ENCODE data around the gene EIF3B. TPM values are rescaled to one million over a fixed set of nuclear protein-coding genes. Genes with fewer than 3 reads are reported as not detected.
"Not testable (repeated sequence)": the region's sequence is repeated elsewhere in the genome, so short reads cannot be mapped to it uniquely, and the experiment has no call there.

Gene EIF3B
- polyA plus RNA-seq, 1 donor, result 120 TPM

DNA sequence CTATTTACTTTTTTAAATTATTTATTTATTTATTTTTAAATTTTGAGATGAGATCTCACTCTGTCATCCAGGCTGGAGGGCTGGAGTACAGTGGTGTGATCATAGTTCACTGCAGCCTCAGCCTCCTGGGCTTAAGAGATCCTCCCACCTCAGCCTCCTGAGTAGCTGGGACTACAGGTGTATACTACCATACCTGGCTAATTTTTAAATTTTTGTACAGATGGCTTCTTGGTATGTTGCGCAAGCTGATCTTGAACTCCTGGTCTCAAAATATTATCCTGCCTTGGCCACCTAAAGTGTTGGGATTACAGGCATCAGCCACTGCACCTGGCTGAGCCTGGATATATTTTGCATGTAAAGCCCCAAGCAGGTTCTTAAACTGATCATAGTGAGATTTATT lies 56.4 kb downstream of the EIF3B start:
- Histone ChIP-seq H3K4me1 (ENCODE audit: control insufficient read depth, insufficient read depth, low read length) (peaks cover 5% of the 10 kb centered on the region), H3K9me3 (ENCODE audit: control insufficient read depth, low read depth, low read length) (no peaks in the 10 kb centered on the region), H3K27me3 (ENCODE audit: control insufficient read depth, insufficient read depth, low read length) (no peaks in the 10 kb centered on the region), H3K36me3 (ENCODE audit: control insufficient read depth, insufficient read depth, low read length) (no peaks in the 10 kb centered on the region), H3K4me3 (ENCODE audit: low read length) (no peak overlapping the region), H3K27ac (ENCODE audit: low read length) (no peak overlapping the region)
- no CpG with 5 or more reads among the region's 1 CpG for WGBS (ENCODE audit: insufficient coverage, low lambda C conversion rate)
- no peak for DNase-seq

DNA sequence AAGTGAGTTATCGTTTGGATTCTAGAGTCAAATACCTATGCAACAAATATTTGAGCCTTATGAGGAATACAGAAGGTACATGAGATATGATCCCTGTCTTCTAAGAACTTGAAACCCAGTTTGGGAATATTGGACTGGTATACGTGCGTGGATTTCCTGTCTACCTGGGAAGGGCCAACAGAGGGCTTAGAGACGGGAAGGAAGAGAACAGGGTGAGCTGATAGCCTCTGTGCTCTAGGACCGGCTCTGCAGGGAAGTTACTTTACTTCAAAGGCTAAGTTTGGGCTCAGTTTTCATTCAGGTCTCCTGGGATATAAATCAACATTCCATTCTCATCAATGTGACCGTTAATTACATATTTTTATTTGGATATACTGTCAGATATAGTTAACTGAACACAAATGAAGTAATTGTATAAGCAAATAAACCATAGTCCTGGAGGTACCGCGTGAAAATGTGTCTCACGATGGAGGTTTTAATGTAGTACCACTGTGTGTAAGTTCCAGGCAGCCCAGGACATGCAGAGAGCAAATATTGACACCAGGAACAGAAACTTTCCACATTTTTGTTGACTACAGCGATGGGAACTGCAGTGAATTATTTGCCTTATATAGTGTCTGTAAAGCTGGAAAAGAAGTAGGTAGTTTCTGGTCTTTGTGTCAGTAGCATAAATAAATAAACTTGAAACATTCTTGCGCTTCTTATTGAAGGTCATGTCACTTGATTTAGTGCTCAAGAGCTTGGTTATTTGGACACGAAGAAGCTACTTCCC lies 57.4 kb downstream of the EIF3B start:
- H3K9me3 ChIP-seq (ENCODE audit: control insufficient read depth, low read depth, low read length), result no peaks in the 10 kb centered on the region

DNA sequence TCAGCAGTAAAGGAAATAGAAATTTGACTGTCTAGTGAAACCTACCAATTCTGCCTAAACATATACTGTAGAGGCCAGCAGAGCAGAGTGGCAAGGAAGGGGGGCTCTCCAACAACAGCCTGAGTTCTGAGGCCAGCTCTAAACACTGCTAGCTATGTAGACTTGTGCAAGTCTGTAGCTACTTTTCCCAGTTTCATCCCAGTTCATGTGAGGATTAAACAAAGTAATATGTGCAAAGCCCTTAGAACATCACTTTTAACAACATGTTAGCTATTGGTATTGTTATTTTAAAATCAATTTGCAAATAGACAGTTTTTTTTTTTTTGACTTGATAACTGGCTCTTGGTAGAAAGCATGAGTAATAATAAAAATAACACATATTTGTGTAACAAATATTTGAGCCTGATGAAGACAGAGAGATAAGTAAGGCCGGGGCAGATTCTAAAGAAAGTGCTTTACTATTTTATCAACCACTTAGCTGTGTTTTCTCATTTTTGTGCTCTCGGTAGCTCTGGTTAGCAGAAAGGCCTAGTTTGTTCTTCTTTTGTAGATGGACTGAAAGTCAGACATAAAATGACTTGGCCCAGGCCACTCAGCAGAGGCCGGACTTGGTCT lies 58.1 kb downstream of the EIF3B start:
- Histone ChIP-seq H3K36me3 (ENCODE audit: control insufficient read depth, insufficient read depth, low read length) (no peaks in the 10 kb centered on the region), H3K27ac (ENCODE audit: low read length) (no peak overlapping the region), H3K4me3 (ENCODE audit: low read length) (no peak overlapping the region), H3K27me3 (ENCODE audit: control insufficient read depth, insufficient read depth, low read length) (no peaks in the 10 kb centered on the region), H3K4me1 (ENCODE audit: control insufficient read depth, insufficient read depth, low read length) (peaks cover 5% of the 10 kb centered on the region), H3K9me3 (ENCODE audit: control insufficient read depth, low read depth, low read length) (no peaks in the 10 kb centered on the region)
- no peak for DNase-seq
- WGBS (ENCODE audit: insufficient coverage, low lambda C conversion rate), result no CpG with 5 or more reads among the region's 3 CpGs

More for the DNA sequence above, 57.4 kb downstream of the EIF3B start:
- H3K4me3 ChIP-seq (ENCODE audit: low read length), result no peak overlapping the region
- DNase-seq, result no peak
- H3K27me3 ChIP-seq (ENCODE audit: control insufficient read depth, insufficient read depth, low read length), result no peaks in the 10 kb centered on the region
- H3K36me3 ChIP-seq (ENCODE audit: control insufficient read depth, insufficient read depth, low read length), result no peaks in the 10 kb centered on the region
- H3K4me1 ChIP-seq (ENCODE audit: control insufficient read depth, insufficient read depth, low read length), result peaks cover 5% of the 10 kb centered on the region
- H3K27ac ChIP-seq (ENCODE audit: low read length), result no peak overlapping the region
- WGBS (ENCODE audit: insufficient coverage, low lambda C conversion rate), result 28% methylated on average over 5 of the region's 12 CpGs

DNA sequence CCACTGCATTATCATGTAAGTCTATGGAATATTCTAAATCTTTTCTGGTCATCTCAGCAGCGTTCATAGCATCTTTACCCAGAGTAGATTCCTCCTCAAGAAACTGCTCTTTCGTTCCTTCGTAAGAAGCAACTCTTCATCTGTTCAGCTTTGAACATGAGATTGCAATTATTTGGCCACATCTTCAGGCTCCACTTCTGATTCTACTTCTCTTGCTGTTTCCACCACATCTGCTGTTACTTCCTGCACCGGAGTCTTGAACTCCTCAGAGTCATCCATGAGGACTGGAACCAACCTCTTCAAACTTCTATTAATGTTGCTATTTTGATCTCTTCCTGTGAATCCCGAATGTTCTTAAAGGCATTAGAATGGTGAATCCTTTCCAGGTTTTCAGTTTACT lies 61.4 kb downstream of the EIF3B start:
- 86% methylated on average over 3 of the region's 5 CpGs for WGBS (ENCODE audit: insufficient coverage, low lambda C conversion rate)
- Histone ChIP-seq H3K4me1 (ENCODE audit: control insufficient read depth, insufficient read depth, low read length) (peaks cover 5% of the 10 kb centered on the region), H3K27ac (ENCODE audit: low read length) (no peak overlapping the region), H3K27me3 (ENCODE audit: control insufficient read depth, insufficient read depth, low read length) (no peaks in the 10 kb centered on the region), H3K4me3 (ENCODE audit: low read length) (no peak overlapping the region), H3K36me3 (ENCODE audit: control insufficient read depth, insufficient read depth, low read length) (no peaks in the 10 kb centered on the region), H3K9me3 (ENCODE audit: control insufficient read depth, low read depth, low read length) (no peaks in the 10 kb centered on the region)
- no peak for DNase-seq

DNA sequence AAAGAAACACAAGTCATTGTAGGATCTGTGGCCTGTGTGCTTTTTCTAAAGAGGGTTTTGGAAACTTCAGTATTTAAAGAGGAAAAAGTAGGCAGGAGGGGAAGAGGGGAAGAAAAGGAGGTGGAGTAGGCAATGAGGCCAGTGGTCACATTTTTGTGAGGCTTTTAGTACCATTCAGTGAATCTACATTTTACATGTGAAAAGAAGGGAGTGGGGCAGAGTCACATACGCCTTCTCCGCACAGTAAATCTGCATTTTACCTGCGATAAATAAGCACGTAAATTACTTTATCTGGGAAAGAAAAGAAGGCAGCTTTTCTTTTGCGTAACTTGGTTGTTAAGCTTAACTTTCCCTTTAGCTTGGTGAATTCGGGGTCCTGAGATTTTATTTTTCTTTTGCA lies 62.0 kb downstream of the EIF3B start:
- no peak overlapping the region for H3K27ac ChIP-seq (ENCODE audit: low read length)
- H3K27me3 ChIP-seq (ENCODE audit: control insufficient read depth, insufficient read depth, low read length), result no peaks in the 10 kb centered on the region
- H3K4me3 ChIP-seq (ENCODE audit: low read length), result no peak overlapping the region
- no peaks in the 10 kb centered on the region for H3K9me3 ChIP-seq (ENCODE audit: control insufficient read depth, low read depth, low read length)
- DNase-seq, result no peak
- H3K36me3 ChIP-seq (ENCODE audit: control insufficient read depth, insufficient read depth, low read length), result no peaks in the 10 kb centered on the region
- WGBS (ENCODE audit: insufficient coverage, low lambda C conversion rate), result no CpG with 5 or more reads among the region's 6 CpGs
- H3K4me1 ChIP-seq (ENCODE audit: control insufficient read depth, insufficient read depth, low read length), result peaks cover 5% of the 10 kb centered on the region

DNA sequence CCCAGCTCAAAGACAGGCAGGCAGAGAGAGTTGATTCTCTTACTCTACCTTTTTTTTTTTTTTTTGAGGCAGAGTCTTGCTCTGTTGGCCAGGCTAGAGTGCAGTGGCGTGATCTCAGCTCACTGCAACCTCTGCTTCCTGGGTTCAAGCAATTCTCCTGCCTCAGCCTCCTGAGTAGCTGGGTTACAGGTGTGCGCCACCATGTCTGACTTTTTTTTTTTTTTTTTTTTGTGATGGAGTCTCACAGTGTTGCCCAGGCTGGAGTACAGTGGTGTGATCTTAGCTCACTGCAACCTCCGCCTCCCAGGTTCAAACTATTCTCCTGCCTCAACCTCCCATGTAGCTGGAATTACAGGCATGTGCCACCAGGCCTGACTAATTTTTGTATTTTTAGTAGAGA lies 62.6 kb downstream of the EIF3B start:
- H3K9me3 ChIP-seq (ENCODE audit: control insufficient read depth, low read depth, low read length); H3K4me1 ChIP-seq (ENCODE audit: control insufficient read depth, insufficient read depth, low read length); H3K27ac ChIP-seq (ENCODE audit: low read length); H3K27me3 ChIP-seq (ENCODE audit: control insufficient read depth, insufficient read depth, low read length); H3K4me3 ChIP-seq (ENCODE audit: low read length); H3K36me3 ChIP-seq (ENCODE audit: control insufficient read depth, insufficient read depth, low read length); DNase-seq: not testable (repeated sequence)
- no CpG with 5 or more reads among the region's 3 CpGs for WGBS (ENCODE audit: insufficient coverage, low lambda C conversion rate)

DNA sequence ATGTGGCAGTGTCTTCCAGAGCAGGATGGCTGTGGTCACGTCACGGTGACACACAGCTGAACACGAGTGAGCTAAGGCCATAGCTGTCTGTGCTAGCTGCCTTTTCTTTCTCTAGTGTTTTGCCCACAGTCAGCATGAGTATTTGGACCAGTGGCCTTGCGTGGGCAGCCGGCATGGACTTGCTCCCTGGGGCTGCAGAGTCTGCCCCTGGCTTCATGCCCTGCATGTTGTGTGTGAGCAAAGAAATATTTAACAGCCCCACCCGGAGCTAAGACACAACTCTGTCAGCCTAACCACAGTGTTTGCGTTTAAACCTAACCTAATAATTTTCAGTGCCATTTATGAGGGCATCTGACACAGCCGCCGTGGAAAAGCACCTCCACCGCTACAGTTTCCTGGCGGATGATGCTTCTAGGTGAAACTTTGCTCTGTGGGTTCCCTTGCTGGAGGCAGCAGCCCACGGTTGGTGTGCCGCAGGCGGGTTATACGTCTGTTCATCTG lies 63.4 kb downstream of the EIF3B start:
- no peaks in the 10 kb centered on the region for H3K9me3 ChIP-seq (ENCODE audit: control insufficient read depth, low read depth, low read length)
- H3K27ac ChIP-seq (ENCODE audit: low read length), result no peak overlapping the region
- H3K27me3 ChIP-seq (ENCODE audit: control insufficient read depth, insufficient read depth, low read length), result no peaks in the 10 kb centered on the region
- no CpG with 5 or more reads among the region's 15 CpGs for WGBS (ENCODE audit: insufficient coverage, low lambda C conversion rate)
- H3K36me3 ChIP-seq (ENCODE audit: control insufficient read depth, insufficient read depth, low read length), result no peaks in the 10 kb centered on the region
- no peaks in the 10 kb centered on the region for H3K4me1 ChIP-seq (ENCODE audit: control insufficient read depth, insufficient read depth, low read length)
- no peak overlapping the region for H3K4me3 ChIP-seq (ENCODE audit: low read length)
- DNase-seq, result no peak

DNA sequence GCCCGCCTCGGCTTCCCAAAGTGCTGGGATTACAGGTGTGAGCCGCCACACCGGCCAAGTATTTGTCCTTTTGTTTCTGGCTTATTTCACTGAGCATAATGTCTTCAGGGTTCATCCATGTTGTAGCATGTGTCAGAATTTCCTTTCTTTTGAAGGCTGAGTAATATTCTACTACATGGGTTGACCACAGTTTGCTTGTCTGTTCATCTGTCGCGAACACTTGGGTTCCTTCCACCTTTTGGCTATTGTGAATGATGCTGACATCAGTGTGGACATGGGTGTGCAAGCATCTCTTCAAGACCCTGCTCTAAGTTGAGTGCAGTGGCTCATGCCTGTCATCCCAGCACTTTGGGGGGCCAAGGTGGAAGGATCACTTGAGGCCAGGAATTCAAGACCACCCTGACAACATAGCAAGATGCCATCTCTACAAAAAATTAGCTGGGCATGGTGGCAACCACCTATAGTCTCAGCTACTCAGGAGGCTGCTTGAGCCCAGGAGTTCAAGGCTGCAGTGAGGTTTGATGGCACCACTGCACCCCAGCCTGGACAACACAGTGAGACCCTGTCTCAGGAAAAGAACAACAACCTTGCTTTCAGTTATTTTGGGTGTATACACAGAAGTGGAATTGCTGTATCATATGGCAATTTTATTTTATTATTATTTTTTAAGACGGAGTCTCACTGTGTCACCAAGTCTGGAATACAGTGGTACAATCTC lies 65.7 kb downstream of the EIF3B start:
- Histone ChIP-seq H3K27ac (ENCODE audit: low read length) (no peak overlapping the region), H3K27me3 (ENCODE audit: control insufficient read depth, insufficient read depth, low read length) (no peaks in the 10 kb centered on the region), H3K36me3 (ENCODE audit: control insufficient read depth, insufficient read depth, low read length) (peaks cover 3% of the 10 kb centered on the region), H3K4me3 (ENCODE audit: low read length) (no peak overlapping the region), H3K4me1 (ENCODE audit: control insufficient read depth, insufficient read depth, low read length) (no peaks in the 10 kb centered on the region), H3K9me3 (ENCODE audit: control insufficient read depth, low read depth, low read length) (no peaks in the 10 kb centered on the region)
- no peak for DNase-seq
- WGBS (ENCODE audit: insufficient coverage, low lambda C conversion rate), result no CpG with 5 or more reads among the region's 7 CpGs

DNA sequence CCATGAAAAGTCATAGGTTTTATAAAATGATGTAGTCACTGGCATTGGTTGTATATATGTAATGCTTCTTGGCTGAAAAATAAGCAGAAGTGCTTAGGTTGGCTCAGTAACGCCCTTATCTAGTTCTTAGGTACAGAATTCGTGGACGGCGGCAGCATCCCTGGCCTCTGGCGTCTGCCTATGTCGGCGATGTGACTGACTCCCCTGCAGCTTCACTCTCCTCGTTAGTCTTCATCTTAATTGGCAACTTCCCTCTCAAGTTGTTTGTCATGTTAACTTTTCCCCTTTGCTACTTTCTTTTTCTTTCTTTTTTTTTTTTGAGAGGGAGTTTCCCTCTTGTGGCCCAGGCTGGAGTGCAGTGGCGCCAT lies 67.3 kb downstream of the EIF3B start:
- H3K27ac ChIP-seq (ENCODE audit: low read length), result no peak overlapping the region
- no peaks in the 10 kb centered on the region for H3K4me1 ChIP-seq (ENCODE audit: control insufficient read depth, insufficient read depth, low read length)
- no CpG with 5 or more reads among the region's 9 CpGs for WGBS (ENCODE audit: insufficient coverage, low lambda C conversion rate)
- H3K36me3 ChIP-seq (ENCODE audit: control insufficient read depth, insufficient read depth, low read length), result peaks cover 3% of the 10 kb centered on the region
- no peak for DNase-seq
- no peak overlapping the region for H3K4me3 ChIP-seq (ENCODE audit: low read length)
- no peaks in the 10 kb centered on the region for H3K9me3 ChIP-seq (ENCODE audit: control insufficient read depth, low read depth, low read length)
- no peaks in the 10 kb centered on the region for H3K27me3 ChIP-seq (ENCODE audit: control insufficient read depth, insufficient read depth, low read length)

DNA sequence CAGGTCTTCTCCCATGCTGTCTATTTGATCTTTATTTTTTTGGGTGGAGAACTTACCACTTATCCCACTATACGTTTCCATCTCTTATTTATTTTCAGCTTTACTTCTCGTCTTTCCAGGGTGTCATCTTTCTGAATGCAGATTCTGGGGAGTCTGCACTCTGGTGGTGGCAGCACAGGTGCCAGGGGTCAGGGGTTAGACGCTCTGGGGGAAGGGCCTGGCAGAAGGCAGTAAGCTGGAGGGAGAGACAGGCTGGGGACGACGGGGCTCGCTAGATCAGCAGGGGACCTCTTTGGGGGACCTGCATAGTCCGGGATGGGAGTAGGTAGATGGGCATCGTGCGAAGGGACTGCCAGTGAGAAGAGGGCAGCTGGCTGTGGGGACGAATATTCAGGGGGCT lies 71.1 kb downstream of the EIF3B start:
- Histone ChIP-seq H3K27me3 (ENCODE audit: control insufficient read depth, insufficient read depth, low read length) (no peaks in the 10 kb centered on the region), H3K4me1 (ENCODE audit: control insufficient read depth, insufficient read depth, low read length) (no peaks in the 10 kb centered on the region), H3K27ac (ENCODE audit: low read length) (no peak overlapping the region), H3K4me3 (ENCODE audit: low read length) (no peak overlapping the region), H3K9me3 (ENCODE audit: control insufficient read depth, low read depth, low read length) (no peaks in the 10 kb centered on the region), H3K36me3 (ENCODE audit: control insufficient read depth, insufficient read depth, low read length) (peaks cover 3% of the 10 kb centered on the region)
- 57% methylated on average over 2 of the region's 10 CpGs for WGBS (ENCODE audit: insufficient coverage, low lambda C conversion rate)
- no peak for DNase-seq

Data from large intestine (tissue), 3 donors.